GM12878 (cell line): ENCODE data around the gene ANAPC2. TPM values are rescaled to one million over a fixed set of nuclear protein-coding genes. Genes with fewer than 3 reads are reported as not detected.

Experiments used
- CHD1 ChIP-seq: IDR thresholded peaks from 2 replicates; pipeline ENCODE4 v1.6.1; 2012; ENCODE audit warnings: low read depth, low read length, improper control_type of control experiment
- CREB1 ChIP-seq: IDR thresholded peaks from 2 replicates; pipeline ENCODE4 v1.6.1; 2012; ENCODE audit warnings: low read depth, mild to moderate bottlenecking, inconsistent platforms
- E2F8 ChIP-seq: fragments of 450-650 bp; IDR thresholded peaks from 2 replicates; pipeline ENCODE4 v1.6.1; 2018; ENCODE audit warnings: mild to moderate bottlenecking, low read depth, moderate library complexity; ENCODE audit not compliant: partially characterized antibody
- FOS ChIP-seq: IDR thresholded peaks from 3 replicates; pipeline ENCODE4 v1.6.1; 2011; ENCODE audit warnings: borderline replicate concordance; ENCODE audit not compliant: insufficient read length; ENCODE audit errors: extremely low read depth
- HCFC1 ChIP-seq: fragments of 150-350 bp; IDR thresholded peaks from 2 replicates; pipeline ENCODE4 v1.6.1; 2014; ENCODE audit warnings: low read length
- MEF2A ChIP-seq: IDR thresholded peaks from 2 replicates; pipeline ENCODE4 v1.6.1; 2011; ENCODE audit warnings: low read depth, mild to moderate bottlenecking, low read length, moderate library complexity; ENCODE audit not compliant: insufficient read depth
- PAX8 ChIP-seq: fragments of 450-650 bp; IDR thresholded peaks from 2 replicates; pipeline ENCODE4 v1.6.1; 2017; ENCODE audit warnings: mild to moderate bottlenecking, moderate library complexity
- RBBP5 ChIP-seq: fragments of 200-600 bp; sonication (generic); conservative IDR thresholded peaks from 2 replicates; pipeline ENCODE4 v1.6.1; 2016
- SMAD1 ChIP-seq: fragments of 450-650 bp; IDR thresholded peaks from 2 replicates; pipeline ENCODE4 v1.6.1; 2018; ENCODE audit warnings: mild to moderate bottlenecking, low read depth; ENCODE audit not compliant: partially characterized antibody
- SMAD5 ChIP-seq: IDR thresholded peaks from 2 replicates; pipeline ENCODE4 v1.6.1; 2016; ENCODE audit warnings: antibody characterized with exemption, low read depth
- STAT1 ChIP-seq: fragments of 450-650 bp; conservative IDR thresholded peaks from 2 replicates; pipeline ENCODE4 v1.6.1; 2014; ENCODE audit warnings: antibody characterized with exemption, mild to moderate bottlenecking
- TCF7 ChIP-seq: IDR thresholded peaks from 2 replicates; pipeline ENCODE4 v1.6.1; 2014; ENCODE audit warnings: antibody characterized with exemption, borderline replicate concordance
- ZBTB11 ChIP-seq: fragments of 450-650 bp; formaldehyde crosslinking; IDR thresholded peaks from 2 replicates; pipeline ENCODE4 v1.5.0; 2022; ENCODE audit warnings: mild to moderate bottlenecking, missing genetic modification characterization
- ZBTB33 ChIP-seq: fragments of 450-650 bp; IDR thresholded peaks from 2 replicates; pipeline ENCODE4 v1.6.1; 2017; ENCODE audit warnings: mild to moderate bottlenecking
- ZNF207 ChIP-seq: fragments of 450-650 bp; IDR thresholded peaks from 2 replicates; pipeline ENCODE4 v1.6.1; 2014; ENCODE audit warnings: antibody characterized with exemption, mild to moderate bottlenecking, borderline replicate concordance
- polyA plus RNA-seq, 11 experiments: library from polyadenylated mRNA; depleted of rRNA in 4 of 11; unstranded in 6 of 11; stranded (reverse) in 5 of 11; fragments of >200 nt; fragmentation: Nextera tagmentation in 4 of 11; fragmentation: Illumina TruSeq in 1 of 11; extraction: Ambion mirVana in 4 of 11; extraction: Trizol in 1 of 11; gene quantifications; 1 replicate in 1 of 11; 2 replicates in 10 of 11; pipeline versions ENCODE4 v1.2.1 to v1.2.3, GENCODE V29; 2011 to 2016; ENCODE audit warnings: inconsistent platforms in 2 of 11, missing spikeins in 2 of 11, low read depth in 1 of 11
- total RNA-seq, 4 experiments: library from RNA; depleted of rRNA in 3 of 4; stranded (reverse); fragments of >200 nt in 3 of 4; fragmentation: Illumina TruSeq in 1 of 4; extraction: Trizol in 1 of 4; gene quantifications; 2 replicates each; pipeline versions ENCODE4 v1.2.1 to v1.2.3, GENCODE V29; 2013 to 2021
- TF ChIP-seq, protein P1 (sequence below): IDR thresholded peaks from 2 replicates; pipeline ENCODE4 v1.6.1; 2012; ENCODE audit warnings: low read depth, low read length, improper control_type of control experiment
- TF ChIP-seq, protein P2 (sequence below): IDR thresholded peaks from 2 replicates; pipeline ENCODE4 v1.6.1; 2011; ENCODE audit warnings: mild to moderate bottlenecking, low read depth, low read length, moderate library complexity; ENCODE audit not compliant: insufficient replicate concordance
- TF ChIP-seq, protein P3 (sequence below): IDR thresholded peaks from 2 replicates; pipeline ENCODE4 v1.6.1; 2012; ENCODE audit warnings: low read length, inconsistent platforms

ANAPC2 gene
- total and polyA plus RNA-seq, 10 of the 15 experiments (the other 5 are each of a cell fraction or from before 2014, with no cell fraction given): 0.03 to 65.2 (median 20.5) TPM

GRCh38 chr9:137188490-137189296 lies at the start of gene ANAPC2, which contains the start of gene SSNA1 (continued):
- TF ChIP-seq E2F8 (no peak), HCFC1 (peak; percentile 93), CHD1 (0 out of 2 replicates have a peak, but pooled peaks have one; percentile 22), RBBP5 (no peak), ZBTB11 (CRISPR knock-in tag) (no peak), ZNF207 (peak; percentile 93; the same call in 1 of the 2 replicates), STAT1 (peak; percentile 94; the same call in 1 of the 2 replicates), CREB1 (peak; percentile 100), PAX8 (no peak), SMAD1 (no peak), SMAD5 (no peak), TCF7 (no peak), MEF2A (no peak), ZBTB33 (no peak), FOS (no peak)
- TF ChIP-seq, protein P1, sequence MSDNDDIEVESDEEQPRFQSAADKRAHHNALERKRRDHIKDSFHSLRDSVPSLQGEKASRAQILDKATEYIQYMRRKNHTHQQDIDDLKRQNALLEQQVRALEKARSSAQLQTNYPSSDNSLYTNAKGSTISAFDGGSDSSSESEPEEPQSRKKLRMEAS: peak; percentile 94
- TF ChIP-seq, protein P2, sequence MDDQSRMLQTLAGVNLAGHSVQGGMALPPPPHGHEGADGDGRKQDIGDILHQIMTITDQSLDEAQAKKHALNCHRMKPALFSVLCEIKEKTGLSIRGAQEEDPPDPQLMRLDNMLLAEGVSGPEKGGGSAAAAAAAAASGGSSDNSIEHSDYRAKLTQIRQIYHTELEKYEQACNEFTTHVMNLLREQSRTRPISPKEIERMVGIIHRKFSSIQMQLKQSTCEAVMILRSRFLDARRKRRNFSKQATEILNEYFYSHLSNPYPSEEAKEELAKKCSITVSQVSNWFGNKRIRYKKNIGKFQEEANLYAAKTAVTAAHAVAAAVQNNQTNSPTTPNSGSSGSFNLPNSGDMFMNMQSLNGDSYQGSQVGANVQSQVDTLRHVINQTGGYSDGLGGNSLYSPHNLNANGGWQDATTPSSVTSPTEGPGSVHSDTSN: no peak
- TF ChIP-seq, protein P3, sequence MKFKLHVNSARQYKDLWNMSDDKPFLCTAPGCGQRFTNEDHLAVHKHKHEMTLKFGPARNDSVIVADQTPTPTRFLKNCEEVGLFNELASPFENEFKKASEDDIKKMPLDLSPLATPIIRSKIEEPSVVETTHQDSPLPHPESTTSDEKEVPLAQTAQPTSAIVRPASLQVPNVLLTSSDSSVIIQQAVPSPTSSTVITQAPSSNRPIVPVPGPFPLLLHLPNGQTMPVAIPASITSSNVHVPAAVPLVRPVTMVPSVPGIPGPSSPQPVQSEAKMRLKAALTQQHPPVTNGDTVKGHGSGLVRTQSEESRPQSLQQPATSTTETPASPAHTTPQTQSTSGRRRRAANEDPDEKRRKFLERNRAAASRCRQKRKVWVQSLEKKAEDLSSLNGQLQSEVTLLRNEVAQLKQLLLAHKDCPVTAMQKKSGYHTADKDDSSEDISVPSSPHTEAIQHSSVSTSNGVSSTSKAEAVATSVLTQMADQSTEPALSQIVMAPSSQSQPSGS: no peak
